Natural killer cell (primary cell): ENCODE measurements around the gene BET1. TPM values are rescaled to one million over a fixed set of nuclear protein-coding genes. Genes with fewer than 3 reads are reported as not detected.
"Not testable (repeated sequence)": the region's sequence is repeated elsewhere in the genome, so short reads cannot be mapped to it uniquely, and the experiment has no call there.

Source experiments
- ATAC-seq, 3 donors: fragments of 150-1000 bp in 2 of 3; fragments of 200-7000 bp in 1 of 3; cut with Tn5 transposase; 1 replicate in 1 of 3; 2 replicates in 2 of 3; pipeline ENCODE4 v1.10.0; 2021; ENCODE audit warnings: mild to moderate bottlenecking in 2 of 3, moderate library complexity in 2 of 3
- DNase-seq, 2 donors: peaks; one replicate each; pipeline versions ENCODE4 v3.0.0 to v3.0.0-alpha.2; 2013 to 2021; ENCODE audit warnings: mixed read lengths in 1 of 2
- H3K27ac ChIP-seq: one replicate; pipeline ENCODE4 v1.5.1; 2013; ENCODE audit warnings: mild to moderate bottlenecking, low read length
- H3K27me3 ChIP-seq: one replicate; pipeline ENCODE4 v1.6.1; 2013; ENCODE audit warnings: low read length; ENCODE audit not compliant: control insufficient read depth, insufficient read depth
- H3K36me3 ChIP-seq: one replicate; pipeline ENCODE4 v1.6.1; 2013; ENCODE audit warnings: low read length; ENCODE audit not compliant: control insufficient read depth, insufficient read depth
- H3K4me1 ChIP-seq: one replicate; pipeline ENCODE4 v1.6.1; 2013; ENCODE audit warnings: low read length; ENCODE audit not compliant: control insufficient read depth, insufficient read depth
- H3K4me3 ChIP-seq: one replicate; pipeline ENCODE4 v1.5.1; 2013; ENCODE audit warnings: low read length
- H3K9me3 ChIP-seq: one replicate; pipeline ENCODE4 v1.6.1; 2013; ENCODE audit warnings: low read length; ENCODE audit not compliant: control insufficient read depth, insufficient read depth
- H3K27ac Mint-ChIP-seq, 2 donors: one replicate each; pipeline ENCODE4 v1.8.0; 2022; ENCODE audit warnings: mild to moderate bottlenecking in 2 of 2, mixed read lengths in 2 of 2, moderate library complexity in 1 of 2
- H3K27me3 Mint-ChIP-seq, 2 donors: one replicate each; pipeline ENCODE4 v1.8.0; 2022; ENCODE audit warnings: low read depth in 2 of 2, mixed read lengths in 2 of 2
- H3K36me3 Mint-ChIP-seq: one replicate; pipeline ENCODE4 v1.8.0; 2022; ENCODE audit warnings: mixed read lengths
- H3K4me1 Mint-ChIP-seq, 2 donors: one replicate each; pipeline ENCODE4 v1.8.0; 2022; ENCODE audit warnings: mixed read lengths in 2 of 2
- H3K4me3 Mint-ChIP-seq: one replicate; pipeline ENCODE4 v1.8.0; 2022; ENCODE audit warnings: mild to moderate bottlenecking, moderate library complexity, mixed read lengths
- H3K9me3 Mint-ChIP-seq, 2 donors: one replicate each; pipeline ENCODE4 v1.8.0; 2022; ENCODE audit warnings: mixed read lengths in 2 of 2
- CTCF ChIP-seq: fragments of 200-600 bp; IDR thresholded peaks from one replicate; pipeline ENCODE4 v1.8.0; 2022; ENCODE audit warnings: antibody characterized with exemption
- WGBS: methylation state at CpG from one replicate; pipeline ENCODE4 v1.1.7; 2013; ENCODE audit warnings: missing lambda C conversion rate; ENCODE audit not compliant: insufficient coverage; 5-methylcytosine and 5-hydroxymethylcytosine counted together
- intact Hi-C: fragments of 100-400 bp; cut with micrococcal nuclease; formaldehyde crosslinking; loops from one replicate; pipeline ENCODE4 v1.14.2; 2022
- total RNA-seq, 4 donors: library from RNA; stranded (reverse); fragments of 120-200 nt in 1 of 4; gene quantifications; one replicate each; pipeline versions ENCODE4 v1.2.3 to v1.2.4, GENCODE V29; 2013 to 2022

Gene BET1
- total RNA-seq, 3 donors from 2014 or later (not counting 1 experiment from before 2014, with no cell fraction given) = 13.1 to 14.0 (median 13.9) TPM

- Mint-ChIP-seq H3K4me1 (peaks cover 34 to 41% of the 10 kb centered on the region in 2 donors), H3K9me3 (no peaks in the 10 kb centered on the region), H3K36me3 (no peaks in the 10 kb centered on the region), H3K27me3 (peaks cover 20 to 42% of the 10 kb centered on the region in 2 donors), H3K4me3 (peak overlapping the region; percentile 41), H3K27ac (peak overlapping the region; percentile 13 to 54)
- Histone ChIP-seq H3K4me1 (peaks cover 3% of the 10 kb centered on the region), H3K27me3 (peaks cover 2% of the 10 kb centered on the region), H3K9me3 (no peaks in the 10 kb centered on the region), H3K36me3 (no peaks in the 10 kb centered on the region), H3K27ac (no peak overlapping the region), H3K4me3 (no peak overlapping the region)
- intact Hi-C loops = no loop called here
- no peak for TF ChIP-seq CTCF
- WGBS = 42% methylated on average over 3 of the region's 3 CpGs
- peak; percentile 82 to 91 (median 82) for ATAC-seq
- DNase-seq = no peak
Measured at GRCh38 chr7:94030634-94031033, 26.5 kb upstream of the BET1 start.

GRCh38 chr7:94029976-94030375 lies 25.8 kb upstream of the BET1 start:
- Histone ChIP-seq H3K27ac (no peak overlapping the region), H3K9me3 (no peaks in the 10 kb centered on the region), H3K4me3 (no peak overlapping the region), H3K4me1 (peaks cover 3% of the 10 kb centered on the region), H3K27me3 (peaks cover 2% of the 10 kb centered on the region), H3K36me3 (no peaks in the 10 kb centered on the region)
- no peak for TF ChIP-seq CTCF
- Mint-ChIP-seq H3K4me1 (peaks cover 34 to 41% of the 10 kb centered on the region in 2 donors), H3K27ac (peak overlapping the region; percentile 6 to 13), H3K9me3 (no peaks in the 10 kb centered on the region), H3K36me3 (no peaks in the 10 kb centered on the region), H3K27me3 (peaks cover 20 to 42% of the 10 kb centered on the region in 2 donors), H3K4me3 (peak overlapping the region; percentile 71)
- intact Hi-C loops = no loop called here
- no peak for DNase-seq
- no peak for ATAC-seq
- no CpG with 5 or more reads among the region's 3 CpGs for WGBS

GRCh38 chr7:94028768-94029167 lies 24.6 kb upstream of the BET1 start:
- Mint-ChIP-seq H3K4me1 (peaks cover 34 to 41% of the 10 kb centered on the region in 2 donors), H3K27ac (peak overlapping the region; percentile 69), H3K36me3 (no peaks in the 10 kb centered on the region), H3K9me3 (no peaks in the 10 kb centered on the region), H3K4me3 (peak overlapping the region; percentile 61), H3K27me3 (peaks cover 15 to 36% of the 10 kb centered on the region in 2 donors)
- Histone ChIP-seq H3K36me3 (no peaks in the 10 kb centered on the region), H3K9me3 (no peaks in the 10 kb centered on the region), H3K4me3 (no peak overlapping the region), H3K27me3 (peaks cover 2% of the 10 kb centered on the region), H3K27ac (no peak overlapping the region), H3K4me1 (peaks cover 3% of the 10 kb centered on the region)
- 85% methylated on average over 1 of the region's 1 CpG for WGBS
- intact Hi-C loops = no loop called here
- peak in 2 of 3 donors; percentile 27 to 29 for ATAC-seq
- no peak for TF ChIP-seq CTCF
- DNase-seq = no peak

GRCh38 chr7:94026619-94027018 lies 22.5 kb upstream of the BET1 start:
- H3K4me3 ChIP-seq, H3K36me3 Mint-ChIP-seq, H3K9me3 ChIP-seq, H3K4me3 Mint-ChIP-seq, H3K27me3 ChIP-seq, H3K9me3 Mint-ChIP-seq, H3K27ac Mint-ChIP-seq, H3K36me3 ChIP-seq, ATAC-seq, H3K27ac ChIP-seq, DNase-seq, H3K4me1 ChIP-seq, intact Hi-C loops: not testable (repeated sequence)
- WGBS = 94% methylated on average over 2 of the region's 2 CpGs
- H3K27me3 Mint-ChIP-seq = peaks cover 10 to 21% of the 10 kb centered on the region in 2 donors
- peaks cover 28 to 31% of the 10 kb centered on the region in 2 donors for H3K4me1 Mint-ChIP-seq
